Activated CD8-positive, alpha-beta memory T cell treated with anti-CD3 and anti-CD28 coated beads for 36 hours (primary cell): ENCODE data around the gene MAGI2. TPM values are rescaled to one million over a fixed set of nuclear protein-coding genes. Genes with fewer than 3 reads are reported as not detected.

Experiments used
- CTCF ChIA-PET: fragments of 350-600 bp; sonication (Branson Sonifier 250); formaldehyde crosslinking; loops from one replicate; lab custom pipeline; 2021; ENCODE audit warnings: antibody characterized with exemption; lab: Charles Lee
- POLR2A ChIA-PET: fragments of 350-600 bp; sonication (Branson Sonifier 250); formaldehyde crosslinking; loops from one replicate; lab custom pipeline; 2021; ENCODE audit warnings: antibody characterized with exemption; lab: Charles Lee
- total RNA-seq, 2 experiments: library from RNA; stranded (reverse); gene quantifications; one replicate each; pipeline ENCODE4 v1.2.3, GENCODE V29; 2021

MAGI2 gene
- total RNA-seq, 2 experiments from 2014 or later = 0.17 to 0.30 TPM

GRCh38 chr7:78175330-78176100 lies 1278.0 kb downstream of the MAGI2 start:
- CTCF ChIA-PET = no interaction called here
- POLR2A ChIA-PET = no interaction called here

GRCh38 chr7:78173666-78174065 lies 1279.8 kb downstream of the MAGI2 start:
- POLR2A ChIA-PET = no interaction called here
- CTCF ChIA-PET = no interaction called here

DNA sequence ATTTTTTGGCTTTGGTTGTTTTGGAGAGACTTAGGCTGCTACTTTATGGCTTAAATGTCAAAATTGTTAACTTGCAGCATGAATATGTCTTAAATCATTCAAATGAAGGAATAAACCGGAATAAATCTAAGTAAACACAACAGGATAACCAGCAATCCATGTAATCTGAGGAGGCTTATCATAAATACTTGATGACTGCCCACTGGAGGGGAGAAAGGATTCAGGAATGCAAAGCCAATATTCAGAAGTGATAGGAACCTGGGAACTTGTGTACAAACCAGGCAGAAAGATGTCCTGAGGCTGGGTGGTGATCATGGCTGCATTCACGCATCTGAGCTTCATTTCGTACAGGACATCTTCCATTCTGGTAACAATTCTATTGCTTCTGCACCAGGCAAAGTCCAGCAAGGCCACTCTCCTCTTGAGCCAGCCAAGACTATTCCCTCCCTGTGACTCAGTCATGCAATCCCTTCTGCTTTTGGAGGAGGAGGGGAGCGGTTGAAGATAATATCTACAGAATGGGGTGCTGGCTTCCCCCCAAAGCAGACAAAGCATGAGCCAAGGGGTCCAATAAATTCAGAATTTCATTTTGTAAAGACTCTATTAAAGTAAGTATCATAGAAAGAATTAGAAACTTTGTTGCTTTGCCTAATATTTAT lies 1280.4 kb downstream of the MAGI2 start:
- CTCF ChIA-PET = no interaction called here
- POLR2A ChIA-PET = no interaction called here

DNA sequence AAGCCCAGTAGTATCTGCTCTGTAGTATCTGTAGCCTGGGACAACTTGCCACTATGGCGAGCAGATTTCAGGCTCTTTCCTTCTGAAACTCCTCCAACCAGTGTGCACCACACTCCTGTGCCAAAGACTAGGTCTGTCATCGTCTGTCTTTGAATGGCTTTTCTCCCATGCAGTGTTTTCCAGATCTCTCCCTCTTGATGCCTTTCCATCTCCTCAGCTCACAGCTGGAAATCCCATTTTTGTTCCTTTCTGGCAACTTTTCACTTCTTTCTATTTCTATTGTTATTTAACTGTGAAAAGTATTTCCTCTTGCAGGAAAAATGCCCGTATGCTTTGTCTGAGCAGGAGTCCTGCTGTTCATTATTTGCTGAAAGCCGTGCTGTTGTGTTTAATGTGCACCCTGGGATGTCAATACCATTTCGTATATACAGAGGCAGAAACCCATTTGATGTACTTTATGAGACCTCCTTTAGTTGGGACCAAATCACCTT lies 1281.2 kb downstream of the MAGI2 start:
- CTCF ChIA-PET = no interaction called here
- POLR2A ChIA-PET = no interaction called here

DNA sequence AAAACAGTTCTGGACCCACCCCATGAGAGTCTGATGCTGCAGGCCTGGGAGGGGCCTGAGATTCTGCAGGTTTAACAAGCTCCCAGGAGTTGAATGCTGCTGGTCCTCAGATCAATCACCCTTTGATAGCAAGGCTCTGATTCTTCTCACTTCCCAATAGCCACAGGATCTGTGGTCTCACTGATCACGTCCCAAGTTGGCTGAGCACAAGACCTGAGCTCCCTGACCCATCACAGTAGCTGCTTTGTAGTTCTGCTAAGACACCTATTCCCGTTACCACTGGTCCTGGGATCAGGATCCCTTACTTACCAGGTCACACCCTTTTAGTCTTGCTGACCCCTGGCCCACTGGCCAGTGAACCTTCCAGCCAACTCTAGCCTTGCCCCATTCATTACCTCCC lies 1282.1 kb downstream of the MAGI2 start:
- CTCF ChIA-PET = no interaction called here
- POLR2A ChIA-PET = no interaction called here

DNA sequence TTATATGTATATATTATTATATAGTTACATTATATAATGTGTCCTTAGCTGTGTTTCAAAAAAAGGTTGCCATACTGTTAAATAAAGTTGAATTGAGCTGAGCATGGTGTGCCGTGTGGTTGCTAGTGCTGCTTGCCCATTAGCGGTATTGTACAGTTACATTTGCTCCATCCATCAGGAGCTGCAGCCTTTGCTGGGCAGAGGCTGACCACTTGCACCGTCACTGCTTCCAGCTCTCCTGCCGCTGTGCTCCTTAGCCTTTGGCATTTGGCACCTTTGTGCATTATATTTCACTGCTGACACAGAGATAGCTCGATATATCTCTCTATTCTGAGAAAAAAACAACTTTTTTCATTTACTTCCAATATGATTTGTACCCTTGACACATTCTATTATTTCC lies 1282.7 kb downstream of the MAGI2 start:
- CTCF ChIA-PET = no interaction called here
- POLR2A ChIA-PET = no interaction called here

DNA sequence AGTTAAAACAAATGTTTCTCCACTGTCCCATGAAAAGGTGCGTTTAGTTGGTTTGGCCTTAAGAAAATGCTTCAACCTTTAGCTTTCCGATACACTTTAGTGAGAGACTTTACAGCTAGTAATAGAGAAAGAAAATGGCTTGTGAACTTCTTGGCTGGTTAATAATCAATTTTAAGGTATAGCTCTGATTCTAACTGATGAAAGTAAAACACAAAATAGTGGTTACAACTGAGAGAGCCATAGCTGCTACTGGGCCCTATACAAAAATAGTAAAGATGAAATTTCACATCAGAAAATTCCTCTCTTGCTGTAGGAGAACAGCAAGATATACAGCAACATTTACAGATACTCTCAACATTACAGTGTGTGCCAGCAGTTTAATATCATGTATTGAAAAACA lies 1283.5 kb downstream of the MAGI2 start:
- ChIA-PET POLR2A (no interaction called here), CTCF (no interaction called here)

- CTCF ChIA-PET = no interaction called here
- POLR2A ChIA-PET = no interaction called here
These were observed 1284.6 kb downstream of the MAGI2 start for GRCh38 chr7:78168865-78169264.

DNA sequence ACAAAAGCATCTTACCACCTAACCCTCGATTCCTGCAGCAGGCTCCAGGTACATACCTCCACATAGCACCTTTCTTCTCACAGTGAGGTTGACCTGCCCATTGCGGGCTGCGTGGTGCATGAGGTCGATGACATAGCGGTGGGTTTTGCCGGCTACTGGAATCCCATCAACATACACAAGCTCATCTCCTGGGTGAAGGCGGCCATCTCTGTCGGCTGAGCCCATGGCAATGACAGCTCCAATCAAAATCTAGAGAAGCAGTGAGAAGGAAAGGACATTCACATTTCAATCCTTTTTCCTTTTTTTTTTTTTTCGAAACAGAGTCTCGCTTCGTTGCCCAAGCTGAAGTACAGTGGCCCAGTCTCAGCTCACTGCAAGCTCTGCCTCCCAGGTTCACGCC lies 1285.6 kb downstream of the MAGI2 start:
- POLR2A ChIA-PET = no interaction called here
- CTCF ChIA-PET = no interaction called here

GRCh38 chr7:78165854-78166253 lies 1287.6 kb downstream of the MAGI2 start:
- ChIA-PET POLR2A (no interaction called here), CTCF (no interaction called here)

GRCh38 chr7:78165454-78165853 lies 1288.0 kb downstream of the MAGI2 start:
- ChIA-PET POLR2A (no interaction called here), CTCF (no interaction called here)

GRCh38 chr7:78164459-78164858 lies 1289.0 kb downstream of the MAGI2 start:
- ChIA-PET CTCF (no interaction called here), POLR2A (no interaction called here)

GRCh38 chr7:78161781-78162180 lies 1291.7 kb downstream of the MAGI2 start:
- POLR2A ChIA-PET = no interaction called here
- CTCF ChIA-PET = no interaction called here

GRCh38 chr7:78159545-78159944 lies 1293.9 kb downstream of the MAGI2 start:
- POLR2A ChIA-PET = no interaction called here
- CTCF ChIA-PET = no interaction called here

- CTCF ChIA-PET = no interaction called here
- POLR2A ChIA-PET = no interaction called here
These were observed 1300.2 kb downstream of the MAGI2 start for GRCh38 chr7:78153285-78153684.

DNA sequence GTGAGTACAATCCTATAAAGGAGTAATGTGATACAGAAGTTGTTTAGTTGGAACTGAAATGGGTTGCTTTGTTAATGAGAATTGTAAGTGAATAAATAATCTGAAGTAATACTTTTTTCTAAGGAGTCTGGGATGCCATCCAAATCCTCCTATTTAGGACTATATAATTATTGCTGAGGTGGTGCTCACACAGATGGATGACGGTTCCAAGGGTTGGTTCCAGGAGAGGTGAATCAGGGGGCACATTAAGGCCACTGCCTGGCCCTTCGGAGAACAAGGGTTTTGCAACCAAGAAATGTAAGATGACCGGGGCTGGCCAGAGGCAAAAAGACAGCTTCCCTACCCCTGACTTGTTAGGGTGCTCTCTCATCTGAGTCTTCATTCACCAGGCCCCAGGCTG lies 1302.2 kb downstream of the MAGI2 start:
- ChIA-PET POLR2A (no interaction called here), CTCF (no interaction called here)

DNA sequence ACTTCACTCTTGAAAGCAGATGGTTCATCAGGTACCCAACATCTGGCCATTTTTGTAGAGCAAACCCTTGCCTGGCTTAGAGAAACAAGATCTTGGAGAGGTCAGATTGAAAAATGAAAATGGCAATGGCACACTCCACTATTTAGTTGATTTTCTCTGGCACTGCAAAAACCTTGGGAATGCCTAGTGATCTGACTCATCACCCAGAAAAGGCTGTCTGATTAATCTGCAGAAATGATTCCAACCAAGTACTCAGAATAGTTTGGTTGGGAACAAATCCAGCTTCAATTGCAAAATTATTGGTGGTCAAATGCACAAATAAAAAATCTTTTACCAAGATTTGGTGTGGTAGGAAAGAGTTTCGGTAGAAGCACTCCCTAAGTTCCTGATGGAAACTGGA lies 1303.7 kb downstream of the MAGI2 start:
- POLR2A ChIA-PET = no interaction called here
- CTCF ChIA-PET = no interaction called here

DNA sequence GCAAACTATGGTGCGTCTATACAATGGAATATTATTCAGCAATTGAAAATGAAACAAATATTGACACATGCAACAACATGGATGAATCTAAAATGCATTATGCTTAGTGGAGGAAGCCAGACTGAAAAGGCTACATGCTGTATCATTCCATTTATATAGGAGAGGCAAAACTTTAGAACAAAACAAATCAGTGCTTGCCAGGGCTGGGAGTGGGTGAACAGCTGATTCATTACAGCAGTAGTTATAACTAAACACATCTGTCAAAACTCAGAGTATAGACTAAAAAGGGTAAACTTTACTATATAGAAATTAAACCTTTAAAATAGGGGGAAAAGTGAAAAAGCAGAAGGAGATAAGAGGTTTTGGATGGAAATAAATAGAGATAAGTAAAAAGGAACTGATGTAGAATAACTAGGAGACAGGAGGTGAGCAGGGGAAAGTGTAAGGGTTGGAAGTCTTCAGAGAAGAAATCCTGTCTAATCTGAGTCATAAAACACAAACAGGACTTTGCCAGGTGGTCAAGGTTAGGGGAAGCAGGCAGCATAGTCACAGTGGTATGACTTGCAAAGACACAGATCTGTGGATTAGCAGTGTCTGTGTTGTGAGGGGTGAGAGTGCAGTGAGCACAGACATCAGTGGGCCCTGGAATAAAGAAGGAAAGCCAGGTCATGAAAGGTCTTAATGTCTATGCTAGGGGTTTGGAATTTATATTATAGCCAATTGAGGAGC lies 1305.1 kb downstream of the MAGI2 start:
- POLR2A ChIA-PET = no interaction called here

GRCh38 chr7:78146546-78146945 lies 1306.9 kb downstream of the MAGI2 start:
- ChIA-PET POLR2A (no interaction called here), CTCF (no interaction called here)

More for the DNA sequence above, 1305.1 kb downstream of the MAGI2 start:
- CTCF ChIA-PET = no interaction called here

DNA sequence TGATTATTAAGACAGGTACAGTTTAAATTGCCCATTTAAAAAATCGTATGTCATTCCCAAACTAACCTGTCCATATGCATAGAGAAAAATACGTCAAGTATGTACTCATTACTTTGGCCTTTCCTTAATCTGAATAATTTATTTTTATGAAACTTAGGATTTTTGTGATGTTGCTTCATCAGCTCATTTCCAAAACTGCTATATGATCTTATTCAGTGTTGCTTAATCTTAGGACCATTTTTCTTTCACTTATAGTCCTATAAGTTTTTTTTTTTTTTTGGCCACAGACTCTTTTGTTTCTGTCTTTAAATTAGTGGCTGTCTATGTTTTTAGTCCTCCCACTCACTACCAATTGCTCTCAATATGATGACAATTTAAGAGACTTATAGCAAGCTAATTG lies 1309.8 kb downstream of the MAGI2 start:
- CTCF ChIA-PET = no interaction called here

More for the DNA sequence above, 1309.8 kb downstream of the MAGI2 start:
- POLR2A ChIA-PET = no interaction called here
